C4-2B (cell line): ENCODE results near the gene TFAP2B.

Source experiments
- H3K27ac ChIP-seq: fragments of 450-650 bp; 2 replicates; pipeline ENCODE4 v1.5.1; 2017
- ZFX ChIP-seq: fragments of 450-650 bp; IDR thresholded peaks from 2 replicates; pipeline ENCODE4 v1.6.1; 2017
- TF ChIP-seq, protein P1 (sequence below): fragments of 450-650 bp; conservative IDR thresholded peaks from 2 replicates; pipeline ENCODE4 v1.5.1; 2017; ENCODE audit warnings: mild to moderate bottlenecking

TFAP2B gene

DNA sequence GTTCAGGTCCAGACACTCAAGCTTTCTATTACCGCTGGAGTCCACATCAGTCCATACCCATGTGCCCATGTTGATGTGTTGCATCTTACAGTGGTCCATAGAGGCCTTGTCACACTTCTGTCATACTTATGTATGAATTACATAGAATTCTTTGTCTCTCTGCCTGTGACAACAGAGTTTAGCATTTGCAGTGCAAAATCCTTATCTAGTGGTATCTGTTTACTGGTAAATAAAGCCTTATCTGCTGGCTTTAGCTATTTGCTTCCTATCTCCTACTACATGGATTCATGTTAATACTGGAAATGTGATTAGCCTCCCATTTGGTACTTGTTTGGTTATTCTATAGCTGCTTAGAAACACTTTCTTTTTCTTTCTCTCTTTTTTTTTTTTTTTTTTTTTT lies 49.8 kb downstream of the TFAP2B start:
- no peak overlapping the region for H3K27ac ChIP-seq
- TF ChIP-seq, protein P1, sequence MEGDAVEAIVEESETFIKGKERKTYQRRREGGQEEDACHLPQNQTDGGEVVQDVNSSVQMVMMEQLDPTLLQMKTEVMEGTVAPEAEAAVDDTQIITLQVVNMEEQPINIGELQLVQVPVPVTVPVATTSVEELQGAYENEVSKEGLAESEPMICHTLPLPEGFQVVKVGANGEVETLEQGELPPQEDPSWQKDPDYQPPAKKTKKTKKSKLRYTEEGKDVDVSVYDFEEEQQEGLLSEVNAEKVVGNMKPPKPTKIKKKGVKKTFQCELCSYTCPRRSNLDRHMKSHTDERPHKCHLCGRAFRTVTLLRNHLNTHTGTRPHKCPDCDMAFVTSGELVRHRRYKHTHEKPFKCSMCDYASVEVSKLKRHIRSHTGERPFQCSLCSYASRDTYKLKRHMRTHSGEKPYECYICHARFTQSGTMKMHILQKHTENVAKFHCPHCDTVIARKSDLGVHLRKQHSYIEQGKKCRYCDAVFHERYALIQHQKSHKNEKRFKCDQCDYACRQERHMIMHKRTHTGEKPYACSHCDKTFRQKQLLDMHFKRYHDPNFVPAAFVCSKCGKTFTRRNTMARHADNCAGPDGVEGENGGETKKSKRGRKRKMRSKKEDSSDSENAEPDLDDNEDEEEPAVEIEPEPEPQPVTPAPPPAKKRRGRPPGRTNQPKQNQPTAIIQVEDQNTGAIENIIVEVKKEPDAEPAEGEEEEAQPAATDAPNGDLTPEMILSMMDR = no peak
- no peak for TF ChIP-seq ZFX

DNA sequence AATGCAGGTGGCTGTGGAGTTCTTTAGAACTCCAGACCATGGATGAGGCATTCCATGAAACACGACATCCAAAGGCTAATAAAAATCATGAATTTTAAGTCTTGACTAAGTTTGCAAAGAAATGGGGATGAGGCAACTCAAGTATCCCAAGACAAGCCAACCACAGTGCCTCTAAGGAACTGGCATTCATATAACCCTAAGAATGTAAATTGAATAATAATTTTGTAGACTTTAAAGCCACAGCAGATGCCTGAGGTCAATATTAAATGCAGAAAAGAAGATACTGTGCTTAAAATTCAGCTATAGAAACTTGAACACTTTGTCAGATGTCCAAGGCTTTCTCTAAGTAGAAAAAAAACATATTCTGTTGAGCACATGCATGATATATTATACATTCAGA lies 54.5 kb downstream of the TFAP2B start:
- H3K27ac ChIP-seq = no peak overlapping the region
- TF ChIP-seq, protein P1 = no peak
- no peak for TF ChIP-seq ZFX

DNA sequence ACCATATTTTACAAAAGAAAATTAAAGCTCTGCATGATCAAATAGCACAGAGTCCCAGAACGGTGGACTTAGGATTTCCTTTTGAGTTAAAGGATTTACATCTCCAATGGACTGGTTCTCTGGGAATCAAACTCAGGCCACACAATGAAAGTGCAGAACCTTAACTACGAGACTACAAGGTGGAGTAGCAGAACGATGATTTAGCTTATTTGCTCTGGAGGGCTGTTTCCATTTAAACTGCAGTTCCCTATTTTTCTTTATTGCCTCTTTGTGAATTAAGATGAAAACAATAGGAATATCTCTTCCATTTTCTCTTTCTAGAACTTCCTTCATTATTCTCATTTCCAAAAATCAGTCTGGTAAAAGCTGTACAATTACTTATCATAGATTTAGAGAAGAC lies 65.7 kb downstream of the TFAP2B start:
- no peak overlapping the region for H3K27ac ChIP-seq
- TF ChIP-seq, protein P1 = no peak
- TF ChIP-seq ZFX = no peak

DNA sequence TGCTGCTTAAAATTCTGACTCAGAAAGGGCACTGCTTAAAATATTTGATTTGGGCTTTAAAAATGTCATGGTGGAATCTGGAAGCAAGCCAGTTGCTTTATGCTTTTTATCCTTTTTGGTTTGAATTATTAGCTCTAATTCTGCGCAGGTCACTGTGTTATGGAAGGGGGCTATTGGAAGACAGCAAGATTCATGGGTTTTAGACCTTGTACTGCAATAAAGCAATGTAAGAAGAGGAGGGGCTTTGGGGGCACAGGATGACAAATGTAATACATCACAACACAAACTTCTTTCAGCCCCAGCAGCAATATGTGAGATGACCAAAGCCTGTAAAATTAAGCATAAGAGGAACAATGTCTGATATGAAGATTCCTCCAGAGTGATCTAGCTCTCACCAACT lies 68.4 kb downstream of the TFAP2B start:
- TF ChIP-seq ZFX = no peak
- TF ChIP-seq, protein P1 = no peak
- H3K27ac ChIP-seq = no peak overlapping the region

DNA sequence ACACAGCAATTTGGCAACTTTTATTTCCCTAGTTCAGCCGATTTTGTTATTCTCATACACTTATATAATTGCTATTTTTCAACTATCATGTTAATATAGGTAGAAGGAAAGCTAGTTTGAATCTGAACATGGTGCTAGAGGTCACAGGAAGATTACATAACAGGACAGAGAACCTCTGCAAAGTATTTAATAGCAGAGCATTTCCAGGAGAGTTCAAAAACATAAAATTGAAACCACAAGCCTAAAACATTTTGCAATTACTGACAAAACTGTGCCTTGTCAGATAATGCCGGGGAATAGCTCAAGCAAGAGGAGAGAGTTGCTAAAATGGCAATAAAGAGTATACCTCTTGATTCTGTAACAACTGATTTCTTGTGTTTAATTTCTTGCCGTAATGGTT lies 70.8 kb downstream of the TFAP2B start:
- H3K27ac ChIP-seq = no peak overlapping the region
- TF ChIP-seq, protein P1 = no peak
- TF ChIP-seq ZFX = no peak

DNA sequence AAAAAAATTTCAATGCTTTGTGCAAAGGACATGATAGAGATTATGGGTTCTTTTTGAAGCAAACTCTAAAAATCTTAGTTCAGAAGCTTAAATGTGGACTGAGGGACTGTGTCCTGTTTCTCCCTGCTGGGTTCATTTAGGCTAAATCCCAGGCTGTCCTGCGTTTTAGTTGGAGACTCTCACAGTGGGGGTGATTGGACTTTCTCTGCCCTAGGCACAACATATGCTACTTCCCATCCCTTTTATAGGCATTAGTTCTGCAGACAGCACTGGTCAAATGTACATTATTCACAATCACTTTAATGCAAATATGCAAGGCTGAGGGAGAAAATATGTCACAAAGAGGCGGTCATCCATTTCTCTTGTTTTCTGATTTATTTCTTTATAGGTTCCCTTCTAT lies 71.3 kb downstream of the TFAP2B start:
- no peak for TF ChIP-seq ZFX
- TF ChIP-seq, protein P1 = no peak
- H3K27ac ChIP-seq = no peak overlapping the region

DNA sequence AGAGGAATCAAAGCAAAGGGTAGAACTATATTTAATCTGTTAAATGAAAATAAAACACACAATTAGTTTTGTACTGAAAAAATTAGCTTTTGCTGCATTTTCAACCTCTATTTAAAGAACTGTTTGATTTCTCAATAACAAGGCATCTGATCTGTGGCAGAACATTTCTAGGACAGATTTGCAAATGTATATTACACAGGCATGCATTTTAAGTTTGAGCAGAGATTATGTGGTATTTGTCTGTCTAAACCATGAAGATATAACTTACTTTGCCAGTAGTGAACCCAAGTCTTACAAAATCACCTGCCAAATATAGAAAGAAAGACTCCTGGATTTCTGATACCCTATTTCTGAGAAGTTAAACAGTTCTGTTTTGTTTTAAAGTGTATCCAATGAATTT lies 71.9 kb downstream of the TFAP2B start:
- no peak overlapping the region for H3K27ac ChIP-seq
- no peak for TF ChIP-seq ZFX
- TF ChIP-seq, protein P1 = no peak
